Measurements from ENCODE around the gene GRIN2A.

Gene GRIN2A

DNA sequence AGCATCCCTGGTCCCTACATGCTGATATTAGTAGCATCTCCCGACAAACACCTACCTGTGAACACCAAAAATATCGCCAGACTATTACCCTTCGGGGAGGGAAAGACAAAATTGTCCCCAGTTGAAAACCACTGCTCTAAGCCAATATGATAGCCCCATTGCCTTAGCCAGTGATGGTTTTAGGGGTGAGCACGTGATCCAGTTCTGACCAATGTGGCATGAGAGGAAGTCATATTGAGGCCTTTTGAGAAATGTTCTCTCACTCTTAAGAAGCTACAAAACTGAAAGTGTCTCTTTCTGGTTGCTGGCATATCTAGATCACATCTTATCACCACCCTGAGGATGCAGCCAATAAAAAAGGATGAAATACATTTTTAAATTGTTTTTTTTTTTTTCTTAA is 136.3 kb downstream of the GRIN2A start:
- H3K14ac ChIP-seq (ENCODE audit: low read length in 2 of 2): no peak overlapping the region
- H2BK120ac ChIP-seq (ENCODE audit: low read depth, low read length): no peak overlapping the region
- no peak overlapping the region for H3K4me2 ChIP-seq (ENCODE audit: low read length, poor library complexity, severe bottlenecking)
- H3K4me1 ChIP-seq (ENCODE audit: control insufficient read depth, insufficient read depth, low read depth, low read length): no peaks in the 10 kb centered on the region
- H3K9ac ChIP-seq (ENCODE audit: low read length): no peak overlapping the region
- no peak overlapping the region for H2AK5ac ChIP-seq (ENCODE audit: low read length, severe bottlenecking)
- no peak overlapping the region for H3K4ac ChIP-seq (ENCODE audit: low read depth in 1 of 2, low read length in 2 of 2)
- no peak overlapping the region for H3K23ac ChIP-seq (ENCODE audit: low read length in 2 of 2)
- no peaks in the 10 kb centered on the region for H3K36me3 ChIP-seq (ENCODE audit: control insufficient read depth in 1 of 2, insufficient read depth in 2 of 2, low read depth in 1 of 2, low read length in 2 of 2)
- no peak overlapping the region for H2BK12ac ChIP-seq (ENCODE audit: low read length in 2 of 2)
- H3K18ac ChIP-seq (ENCODE audit: low read depth in 1 of 2, low read length in 2 of 2): no peak overlapping the region
- no peaks in the 10 kb centered on the region for H3K79me1 ChIP-seq (replicated peaks; ENCODE audit: low read length, poor library complexity, severe bottlenecking)
- no peak overlapping the region for H3K27ac ChIP-seq (ENCODE audit: low read length, poor library complexity, severe bottlenecking)
- no peak overlapping the region for H2AFZ ChIP-seq (ENCODE audit: low read depth, low read length)
- DNase-seq: no peak
- H4K8ac ChIP-seq (ENCODE audit: low read length): no peak overlapping the region
- WGBS: 83% methylated on average over 4 of the region's 4 CpGs
- peaks cover 8% of the 10 kb centered on the region for H3K9me3 ChIP-seq (ENCODE audit: control insufficient read depth, low read length)
- no peak overlapping the region for H2BK5ac ChIP-seq (ENCODE audit: low read depth, low read length, poor library complexity, severe bottlenecking)
- H4K91ac ChIP-seq (ENCODE audit: low read length): no peak overlapping the region
- H3K27me3 ChIP-seq (ENCODE audit: control insufficient read depth in 1 of 2, insufficient read depth in 1 of 2, low read length in 2 of 2): no peaks in the 10 kb centered on the region
- H2BK15ac ChIP-seq (ENCODE audit: low read depth, poor library complexity, severe bottlenecking): no peak overlapping the region
- H3K4me3 ChIP-seq (ENCODE audit: insufficient read depth in 1 of 2, low read depth in 1 of 2, low read length in 2 of 2): no peak overlapping the region

GRCh38 chr16:10045291-10045775 is 136.9 kb downstream of the GRIN2A start:
- H3K14ac ChIP-seq (ENCODE audit: low read length in 2 of 2): no peak overlapping the region

GRCh38 chr16:10040136-10041080 is 141.8 kb downstream of the GRIN2A start:
- Histone ChIP-seq H3K36me3 (ENCODE audit: control insufficient read depth in 1 of 2, insufficient read depth in 2 of 2, low read depth in 1 of 2, low read length in 2 of 2) (no peaks in the 10 kb centered on the region), H4K91ac (ENCODE audit: low read length) (peak overlapping the region; percentile 66), H3K4me3 (ENCODE audit: insufficient read depth in 1 of 2, low read depth in 1 of 2, low read length in 2 of 2) (no peak overlapping the region), H3K14ac (ENCODE audit: low read length in 2 of 2) (peak overlapping the region in 1 of 2 experiments; percentile 68), H2AK5ac (ENCODE audit: low read length, severe bottlenecking) (no peak overlapping the region), H2BK12ac (ENCODE audit: low read length in 2 of 2) (no peak overlapping the region), H3K4me1 (ENCODE audit: control insufficient read depth, insufficient read depth, low read depth, low read length) (peaks cover 2% of the 10 kb centered on the region), H3K9me3 (ENCODE audit: control insufficient read depth, low read length) (peaks cover 8% of the 10 kb centered on the region), H3K9ac (ENCODE audit: low read length) (no peak overlapping the region), H3K79me1 (replicated peaks; ENCODE audit: low read length, poor library complexity, severe bottlenecking) (no peaks in the 10 kb centered on the region), H3K27ac (ENCODE audit: low read length, poor library complexity, severe bottlenecking) (no peak overlapping the region), H3K4me2 (ENCODE audit: low read length, poor library complexity, severe bottlenecking) (no peak overlapping the region), H3K23ac (ENCODE audit: low read length in 2 of 2) (no peak overlapping the region), H2BK5ac (ENCODE audit: low read depth, low read length, poor library complexity, severe bottlenecking) (no peak overlapping the region), H4K8ac (ENCODE audit: low read length) (no peak overlapping the region), H2AFZ (ENCODE audit: low read depth, low read length) (no peak overlapping the region), H2BK120ac (ENCODE audit: low read depth, low read length) (no peak overlapping the region), H3K27me3 (ENCODE audit: control insufficient read depth in 1 of 2, insufficient read depth in 1 of 2, low read length in 2 of 2) (no peaks in the 10 kb centered on the region), H3K18ac (ENCODE audit: low read depth in 1 of 2, low read length in 2 of 2) (no peak overlapping the region), H3K4ac (ENCODE audit: low read depth in 1 of 2, low read length in 2 of 2) (no peak overlapping the region), H2BK15ac (ENCODE audit: low read depth, poor library complexity, severe bottlenecking) (no peak overlapping the region)
- 89% methylated on average over 12 of the region's 17 CpGs for WGBS
- DNase-seq: no peak

More at GRCh38 chr16:10045291-10045775, 136.9 kb downstream of the GRIN2A start:
- Histone ChIP-seq H3K4ac (ENCODE audit: low read depth in 1 of 2, low read length in 2 of 2) (no peak overlapping the region), H2AFZ (ENCODE audit: low read depth, low read length) (no peak overlapping the region), H3K4me2 (ENCODE audit: low read length, poor library complexity, severe bottlenecking) (no peak overlapping the region), H2AK5ac (ENCODE audit: low read length, severe bottlenecking) (no peak overlapping the region), H3K9ac (ENCODE audit: low read length) (no peak overlapping the region), H2BK120ac (ENCODE audit: low read depth, low read length) (no peak overlapping the region), H3K27ac (ENCODE audit: low read length, poor library complexity, severe bottlenecking) (no peak overlapping the region), H3K36me3 (ENCODE audit: control insufficient read depth in 1 of 2, insufficient read depth in 2 of 2, low read depth in 1 of 2, low read length in 2 of 2) (no peaks in the 10 kb centered on the region), H4K91ac (ENCODE audit: low read length) (no peak overlapping the region), H3K27me3 (ENCODE audit: control insufficient read depth in 1 of 2, insufficient read depth in 1 of 2, low read length in 2 of 2) (no peaks in the 10 kb centered on the region), H3K18ac (ENCODE audit: low read depth in 1 of 2, low read length in 2 of 2) (no peak overlapping the region), H3K79me1 (replicated peaks; ENCODE audit: low read length, poor library complexity, severe bottlenecking) (no peaks in the 10 kb centered on the region), H4K8ac (ENCODE audit: low read length) (no peak overlapping the region), H3K9me3 (ENCODE audit: control insufficient read depth, low read length) (peaks cover 8% of the 10 kb centered on the region), H2BK15ac (ENCODE audit: low read depth, poor library complexity, severe bottlenecking) (no peak overlapping the region), H3K4me3 (ENCODE audit: insufficient read depth in 1 of 2, low read depth in 1 of 2, low read length in 2 of 2) (no peak overlapping the region), H2BK12ac (ENCODE audit: low read length in 2 of 2) (no peak overlapping the region), H3K4me1 (ENCODE audit: control insufficient read depth, insufficient read depth, low read depth, low read length) (no peaks in the 10 kb centered on the region), H2BK5ac (ENCODE audit: low read depth, low read length, poor library complexity, severe bottlenecking) (no peak overlapping the region), H3K23ac (ENCODE audit: low read length in 2 of 2) (no peak overlapping the region)
- WGBS: 56% methylated on average over 5 of the region's 5 CpGs
- DNase-seq: no peak

DNA sequence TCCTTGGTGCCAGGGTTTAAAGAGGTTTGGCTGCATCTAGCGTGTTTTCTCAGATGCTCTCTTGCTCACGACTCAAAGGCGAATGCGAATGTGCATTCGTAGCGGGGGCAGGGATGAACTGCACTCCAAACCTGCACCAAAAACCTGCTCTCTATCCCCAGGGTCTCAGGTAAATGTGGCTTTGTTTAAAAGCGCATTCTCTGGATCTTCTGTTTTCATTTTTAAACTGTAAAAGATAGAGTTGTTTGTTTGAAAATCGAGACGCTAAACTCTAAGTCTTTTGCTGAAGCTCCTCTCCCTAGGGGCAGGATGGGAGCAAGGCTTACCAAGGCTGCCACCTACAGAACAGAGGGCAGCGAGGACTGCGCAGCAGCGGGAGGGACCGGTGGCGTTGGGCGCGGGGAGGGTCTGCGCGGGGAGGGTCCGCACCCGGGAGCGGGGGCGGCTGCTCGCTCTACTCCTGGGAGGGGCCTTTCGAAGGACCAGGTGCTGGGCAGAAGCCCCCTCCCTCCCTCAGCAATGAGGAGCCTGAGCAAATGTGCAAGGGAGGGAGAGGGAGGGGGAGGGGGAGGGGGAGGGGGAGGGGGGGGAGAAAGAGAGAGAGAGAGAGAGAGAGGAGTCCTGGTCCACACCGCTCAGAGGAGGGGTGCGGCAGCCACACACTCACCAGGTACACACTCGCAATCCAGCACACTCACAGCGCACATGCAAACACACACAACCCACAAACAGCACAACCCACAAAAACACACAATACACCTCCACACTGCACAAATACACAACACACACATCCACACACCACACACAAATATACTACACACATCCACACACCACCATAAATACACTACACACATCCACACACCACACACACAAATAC is 142.8 kb downstream of the GRIN2A start:
- Histone ChIP-seq H3K4me2 (ENCODE audit: low read length, poor library complexity, severe bottlenecking) (no peak overlapping the region), H2AK5ac (ENCODE audit: low read length, severe bottlenecking) (no peak overlapping the region), H3K4me3 (ENCODE audit: insufficient read depth in 1 of 2, low read depth in 1 of 2, low read length in 2 of 2) (peak overlapping the region in 1 of 2 experiments; percentile 75), H3K14ac (ENCODE audit: low read length in 2 of 2) (no peak overlapping the region), H3K9ac (ENCODE audit: low read length) (peak overlapping the region; percentile 70), H3K79me1 (replicated peaks; ENCODE audit: low read length, poor library complexity, severe bottlenecking) (no peaks in the 10 kb centered on the region), H4K91ac (ENCODE audit: low read length) (peak overlapping the region; percentile 66), H2BK15ac (ENCODE audit: low read depth, poor library complexity, severe bottlenecking) (no peak overlapping the region), H3K27ac (ENCODE audit: low read length, poor library complexity, severe bottlenecking) (no peak overlapping the region), H2BK12ac (ENCODE audit: low read length in 2 of 2) (no peak overlapping the region), H2BK120ac (ENCODE audit: low read depth, low read length) (no peak overlapping the region), H3K27me3 (ENCODE audit: control insufficient read depth in 1 of 2, insufficient read depth in 1 of 2, low read length in 2 of 2) (no peaks in the 10 kb centered on the region), H3K18ac (ENCODE audit: low read depth in 1 of 2, low read length in 2 of 2) (no peak overlapping the region), H2BK5ac (ENCODE audit: low read depth, low read length, poor library complexity, severe bottlenecking) (no peak overlapping the region), H3K4me1 (ENCODE audit: control insufficient read depth, insufficient read depth, low read depth, low read length) (peaks cover 2% of the 10 kb centered on the region), H4K8ac (ENCODE audit: low read length) (peak overlapping the region; percentile 13), H3K36me3 (ENCODE audit: control insufficient read depth in 1 of 2, insufficient read depth in 2 of 2, low read depth in 1 of 2, low read length in 2 of 2) (no peaks in the 10 kb centered on the region), H3K9me3 (ENCODE audit: control insufficient read depth, low read length) (peaks cover 8% of the 10 kb centered on the region), H3K23ac (ENCODE audit: low read length in 2 of 2) (no peak overlapping the region), H3K4ac (ENCODE audit: low read depth in 1 of 2, low read length in 2 of 2) (no peak overlapping the region), H2AFZ (ENCODE audit: low read depth, low read length) (no peak overlapping the region)
- DNase-seq: peak; percentile 16
- WGBS: 5% methylated on average over 18 of the region's 28 CpGs
